ENCODE measurements around the gene LRFN2. TPM values are rescaled to one million over a fixed set of nuclear protein-coding genes. Genes with fewer than 3 reads are reported as not detected.

LRFN2 gene
- total RNA-seq, 1 donor from 2014 or later, result 0.32 TPM

GRCh38 chr6:40623178-40623577 is 36.0 kb upstream of the LRFN2 start:
- no peaks in the 10 kb centered on the region for H4K20me1 ChIP-seq (ENCODE audit: insufficient read depth, low read length)
- FAIRE-seq, result no peak

GRCh38 chr6:40620574-40621240 is 33.5 kb upstream of the LRFN2 start:
- H2AFZ ChIP-seq (ENCODE audit: low read depth, low read length), result no peak overlapping the region
- peaks cover 38% of the 10 kb centered on the region for H3K27me3 Mint-ChIP-seq (ENCODE audit: low read depth, unreplicated experiment)
- H3K27ac Mint-ChIP-seq (ENCODE audit: unreplicated experiment), result no peak overlapping the region
- peaks cover 2% of the 10 kb centered on the region for H3K9me3 Mint-ChIP-seq (ENCODE audit: unreplicated experiment)
- no peaks in the 10 kb centered on the region for H3K4me1 Mint-ChIP-seq (ENCODE audit: low read depth, unreplicated experiment)
- no peak overlapping the region for H3K27ac ChIP-seq (ENCODE audit: low read depth, low read length)
- no peak overlapping the region for H3K4me3 ChIP-seq (ENCODE audit: insufficient read depth, low read depth, low read length)
- no peaks in the 10 kb centered on the region for H3K36me3 ChIP-seq (ENCODE audit: insufficient read depth, low read length)
- H3K27me3 ChIP-seq (ENCODE audit: insufficient read depth, low read length), result no peaks in the 10 kb centered on the region
- H3K4me2 ChIP-seq (ENCODE audit: low read length), result no peak overlapping the region
- no peak for FAIRE-seq
- H4K20me1 ChIP-seq (ENCODE audit: insufficient read depth, low read length), result no peaks in the 10 kb centered on the region
- TF ChIP-seq, protein P1, sequence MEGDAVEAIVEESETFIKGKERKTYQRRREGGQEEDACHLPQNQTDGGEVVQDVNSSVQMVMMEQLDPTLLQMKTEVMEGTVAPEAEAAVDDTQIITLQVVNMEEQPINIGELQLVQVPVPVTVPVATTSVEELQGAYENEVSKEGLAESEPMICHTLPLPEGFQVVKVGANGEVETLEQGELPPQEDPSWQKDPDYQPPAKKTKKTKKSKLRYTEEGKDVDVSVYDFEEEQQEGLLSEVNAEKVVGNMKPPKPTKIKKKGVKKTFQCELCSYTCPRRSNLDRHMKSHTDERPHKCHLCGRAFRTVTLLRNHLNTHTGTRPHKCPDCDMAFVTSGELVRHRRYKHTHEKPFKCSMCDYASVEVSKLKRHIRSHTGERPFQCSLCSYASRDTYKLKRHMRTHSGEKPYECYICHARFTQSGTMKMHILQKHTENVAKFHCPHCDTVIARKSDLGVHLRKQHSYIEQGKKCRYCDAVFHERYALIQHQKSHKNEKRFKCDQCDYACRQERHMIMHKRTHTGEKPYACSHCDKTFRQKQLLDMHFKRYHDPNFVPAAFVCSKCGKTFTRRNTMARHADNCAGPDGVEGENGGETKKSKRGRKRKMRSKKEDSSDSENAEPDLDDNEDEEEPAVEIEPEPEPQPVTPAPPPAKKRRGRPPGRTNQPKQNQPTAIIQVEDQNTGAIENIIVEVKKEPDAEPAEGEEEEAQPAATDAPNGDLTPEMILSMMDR (IDR thresholded peaks at IDR 0.05; ENCODE audit: insufficient read depth, low read depth, low read length), result no peak
- TF ChIP-seq EZH2 (IDR thresholded peaks at IDR 0.05; ENCODE audit: insufficient read depth, low read length), result no peak
- DNase-seq (ENCODE audit: low read depth), result no peak
- no peaks in the 10 kb centered on the region for H3K36me3 Mint-ChIP-seq (ENCODE audit: low read depth, unreplicated experiment)
- H3K79me2 ChIP-seq (ENCODE audit: insufficient read depth, low read length), result no peaks in the 10 kb centered on the region
- H3K4me1 ChIP-seq (ENCODE audit: insufficient read depth, low read length), result no peaks in the 10 kb centered on the region
- H3K4me3 Mint-ChIP-seq (ENCODE audit: unreplicated experiment), result no peak overlapping the region
- H3K9me3 ChIP-seq (ENCODE audit: insufficient read depth, low read depth, low read length), result no peaks in the 10 kb centered on the region
- H3K9ac ChIP-seq (ENCODE audit: low read length), result no peak overlapping the region

More at GRCh38 chr6:40623178-40623577, 36.0 kb upstream of the LRFN2 start:
- Mint-ChIP-seq H3K27me3 (ENCODE audit: low read depth, unreplicated experiment) (peaks cover 35% of the 10 kb centered on the region), H3K27ac (ENCODE audit: unreplicated experiment) (no peak overlapping the region), H3K4me1 (ENCODE audit: low read depth, unreplicated experiment) (peaks cover 6% of the 10 kb centered on the region), H3K9me3 (ENCODE audit: unreplicated experiment) (peaks cover 8% of the 10 kb centered on the region), H3K36me3 (ENCODE audit: low read depth, unreplicated experiment) (no peaks in the 10 kb centered on the region), H3K4me3 (ENCODE audit: unreplicated experiment) (no peak overlapping the region)
- TF ChIP-seq EZH2 (IDR thresholded peaks at IDR 0.05; ENCODE audit: insufficient read depth, low read length), result no peak
- TF ChIP-seq, protein P1 (IDR thresholded peaks at IDR 0.05; ENCODE audit: insufficient read depth, low read depth, low read length), result no peak
- H3K36me3 ChIP-seq (ENCODE audit: insufficient read depth, low read length), result no peaks in the 10 kb centered on the region
- H3K79me2 ChIP-seq (ENCODE audit: insufficient read depth, low read length), result no peaks in the 10 kb centered on the region
- H3K9ac ChIP-seq (ENCODE audit: low read length), result no peak overlapping the region
- H3K4me1 ChIP-seq (ENCODE audit: insufficient read depth, low read length), result no peaks in the 10 kb centered on the region
- H2AFZ ChIP-seq (ENCODE audit: low read depth, low read length), result no peak overlapping the region
- no peaks in the 10 kb centered on the region for H3K27me3 ChIP-seq (ENCODE audit: insufficient read depth, low read length)
- DNase-seq (ENCODE audit: low read depth), result no peak
- no peak overlapping the region for H3K27ac ChIP-seq (ENCODE audit: low read depth, low read length)
- H3K4me3 ChIP-seq (ENCODE audit: insufficient read depth, low read depth, low read length), result no peak overlapping the region
- H3K9me3 ChIP-seq (ENCODE audit: insufficient read depth, low read depth, low read length), result no peaks in the 10 kb centered on the region
- H3K4me2 ChIP-seq (ENCODE audit: low read length), result no peak overlapping the region

GRCh38 chr6:40614671-40615070 is 27.5 kb upstream of the LRFN2 start:
- no peaks in the 10 kb centered on the region for H3K4me1 Mint-ChIP-seq (ENCODE audit: low read depth, unreplicated experiment)
- H3K4me3 Mint-ChIP-seq (ENCODE audit: unreplicated experiment), result no peak overlapping the region
- H3K9me3 Mint-ChIP-seq (ENCODE audit: unreplicated experiment), result no peaks in the 10 kb centered on the region
- no peaks in the 10 kb centered on the region for H3K79me2 ChIP-seq (ENCODE audit: insufficient read depth, low read length)
- no peak for FAIRE-seq
- TF ChIP-seq EZH2 (IDR thresholded peaks at IDR 0.05; ENCODE audit: insufficient read depth, low read length), result no peak
- TF ChIP-seq, protein P1 (IDR thresholded peaks at IDR 0.05; ENCODE audit: insufficient read depth, low read depth, low read length), result no peak
- H3K9me3 ChIP-seq (ENCODE audit: insufficient read depth, low read depth, low read length), result no peaks in the 10 kb centered on the region
- DNase-seq (ENCODE audit: low read depth), result no peak
- no peaks in the 10 kb centered on the region for H4K20me1 ChIP-seq (ENCODE audit: insufficient read depth, low read length)
- H3K4me3 ChIP-seq (ENCODE audit: insufficient read depth, low read depth, low read length), result no peak overlapping the region
- H3K9ac ChIP-seq (ENCODE audit: low read length), result no peak overlapping the region
- no peaks in the 10 kb centered on the region for H3K27me3 ChIP-seq (ENCODE audit: insufficient read depth, low read length)
- H3K36me3 ChIP-seq (ENCODE audit: insufficient read depth, low read length), result no peaks in the 10 kb centered on the region
- no peak overlapping the region for H3K4me2 ChIP-seq (ENCODE audit: low read length)
- H3K27ac Mint-ChIP-seq (ENCODE audit: unreplicated experiment), result no peak overlapping the region
- H3K36me3 Mint-ChIP-seq (ENCODE audit: low read depth, unreplicated experiment), result no peaks in the 10 kb centered on the region
- H3K27me3 Mint-ChIP-seq (ENCODE audit: low read depth, unreplicated experiment), result peaks cover 35% of the 10 kb centered on the region
- H3K4me1 ChIP-seq (ENCODE audit: insufficient read depth, low read length), result no peaks in the 10 kb centered on the region
- no peak overlapping the region for H3K27ac ChIP-seq (ENCODE audit: low read depth, low read length)
- H2AFZ ChIP-seq (ENCODE audit: low read depth, low read length), result no peak overlapping the region

Data from astrocyte (in vitro differentiated cells and primary cell).